Rectal smooth muscle tissue (tissue), 1 donor: Measurements from ENCODE around the gene ZNF326.
"Not testable (repeated sequence)": the region's sequence is repeated elsewhere in the genome, so short reads cannot be mapped to it uniquely, and the experiment has no call there.

Experiments used
- H3K27ac ChIP-seq: one replicate; pipeline ENCODE4 v1.7.0; 2013; ENCODE audit warnings: low read depth, low read length, inconsistent platforms
- H3K27me3 ChIP-seq: one replicate; pipeline ENCODE4 v1.7.0; 2013; ENCODE audit warnings: low read length; ENCODE audit not compliant: control insufficient read depth, insufficient read depth
- H3K36me3 ChIP-seq: one replicate; pipeline ENCODE4 v1.7.0; 2013; ENCODE audit warnings: low read length; ENCODE audit not compliant: control insufficient read depth, insufficient read depth
- H3K4me1 ChIP-seq: one replicate; pipeline ENCODE4 v1.7.0; 2013; ENCODE audit warnings: low read length; ENCODE audit not compliant: control insufficient read depth, insufficient read depth
- H3K4me3 ChIP-seq: one replicate; pipeline ENCODE4 v1.7.0; 2013; ENCODE audit warnings: low read length
- H3K9ac ChIP-seq: one replicate; pipeline ENCODE4 v1.7.0; 2013; ENCODE audit warnings: low read length

Gene ZNF326

DNA sequence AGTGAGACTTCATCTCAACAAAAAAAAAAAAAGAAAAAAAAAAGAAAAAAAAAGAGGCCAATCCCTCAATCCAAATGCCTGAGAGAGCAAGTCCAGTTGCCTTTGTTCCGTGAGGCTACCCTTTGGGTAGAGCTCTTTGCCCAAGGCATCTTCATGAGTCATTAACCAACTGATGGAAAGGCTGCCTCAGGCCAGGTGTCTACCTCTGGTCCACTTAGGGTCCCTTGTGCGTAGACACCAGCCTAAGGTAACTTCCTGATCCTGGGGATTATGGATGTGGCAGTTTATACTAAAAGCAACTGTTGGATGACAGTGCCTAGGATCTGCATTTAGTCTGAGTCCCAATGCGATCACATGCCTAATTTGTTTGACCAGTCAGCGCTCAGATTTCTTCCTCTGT is 20.7 kb upstream of the ZNF326 start:
- Histone ChIP-seq H3K9ac (no peak overlapping the region), H3K27ac (no peak overlapping the region), H3K36me3 (no peaks in the 10 kb centered on the region), H3K27me3 (no peaks in the 10 kb centered on the region), H3K4me1 (no peaks in the 10 kb centered on the region), H3K4me3 (no peak overlapping the region)

GRCh38 chr1:89974696-89975470 is 20.0 kb upstream of the ZNF326 start:
- H3K27me3 ChIP-seq, result no peaks in the 10 kb centered on the region
- H3K36me3 ChIP-seq, result no peaks in the 10 kb centered on the region
- H3K27ac ChIP-seq, result no peak overlapping the region
- no peak overlapping the region for H3K4me3 ChIP-seq
- no peaks in the 10 kb centered on the region for H3K4me1 ChIP-seq
- no peak overlapping the region for H3K9ac ChIP-seq

GRCh38 chr1:89975540-89976125 is 19.3 kb upstream of the ZNF326 start:
- Histone ChIP-seq H3K4me1 (no peaks in the 10 kb centered on the region), H3K9ac (no peak overlapping the region), H3K36me3 (no peaks in the 10 kb centered on the region), H3K27ac (no peak overlapping the region), H3K27me3 (no peaks in the 10 kb centered on the region), H3K4me3 (no peak overlapping the region)

- no peaks in the 10 kb centered on the region for H3K4me1 ChIP-seq
- no peak overlapping the region for H3K27ac ChIP-seq
- H3K27me3 ChIP-seq, result no peaks in the 10 kb centered on the region
- H3K9ac ChIP-seq, result no peak overlapping the region
- H3K36me3 ChIP-seq, result no peaks in the 10 kb centered on the region
- H3K4me3 ChIP-seq, result no peak overlapping the region
Observed at GRCh38 chr1:89978755-89979154, 16.2 kb upstream of the ZNF326 start.

- H3K4me3 ChIP-seq, result no peak overlapping the region
- H3K36me3 ChIP-seq, result no peaks in the 10 kb centered on the region
- H3K27me3 ChIP-seq, result no peaks in the 10 kb centered on the region
- H3K27ac ChIP-seq, result no peak overlapping the region
- H3K4me1 ChIP-seq, result no peaks in the 10 kb centered on the region
- no peak overlapping the region for H3K9ac ChIP-seq
Observed at GRCh38 chr1:89980605-89981004, 14.3 kb upstream of the ZNF326 start.

GRCh38 chr1:89982846-89983245 is 12.1 kb upstream of the ZNF326 start:
- not testable (repeated sequence) for H3K9ac ChIP-seq, H3K27ac ChIP-seq, H3K4me1 ChIP-seq, H3K36me3 ChIP-seq, H3K27me3 ChIP-seq, H3K4me3 ChIP-seq

DNA sequence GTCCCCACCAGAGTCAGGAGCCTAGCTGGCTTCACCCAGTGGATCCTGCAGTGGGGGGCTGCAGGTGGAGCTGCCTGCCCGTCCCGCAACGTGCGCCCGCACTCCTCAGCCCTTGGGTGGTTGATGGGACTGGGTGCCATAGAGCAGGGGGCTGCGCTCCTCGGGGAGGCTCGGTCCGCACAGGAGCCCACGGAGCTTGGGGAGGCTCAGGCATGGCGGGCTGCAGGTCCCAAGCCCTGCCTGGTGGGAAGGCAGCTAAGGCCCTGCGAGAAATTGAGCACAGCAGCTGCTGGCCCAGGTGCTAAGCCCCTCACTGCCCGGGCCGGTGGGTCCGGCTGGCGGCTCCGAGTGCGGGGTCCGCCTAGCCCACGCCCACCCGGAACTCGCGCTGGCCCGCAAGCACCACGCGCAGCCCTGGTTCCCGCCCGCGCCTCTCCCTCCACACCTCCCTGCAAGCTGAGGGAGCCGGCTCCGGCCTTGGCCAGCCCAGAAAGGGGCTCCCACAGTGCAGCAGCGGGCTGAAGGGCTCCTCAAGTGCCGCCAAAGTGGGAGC is 10.3 kb upstream of the ZNF326 start:
- H3K36me3 ChIP-seq, H3K27me3 ChIP-seq, H3K4me3 ChIP-seq, H3K4me1 ChIP-seq, H3K9ac ChIP-seq, H3K27ac ChIP-seq: not testable (repeated sequence)

DNA sequence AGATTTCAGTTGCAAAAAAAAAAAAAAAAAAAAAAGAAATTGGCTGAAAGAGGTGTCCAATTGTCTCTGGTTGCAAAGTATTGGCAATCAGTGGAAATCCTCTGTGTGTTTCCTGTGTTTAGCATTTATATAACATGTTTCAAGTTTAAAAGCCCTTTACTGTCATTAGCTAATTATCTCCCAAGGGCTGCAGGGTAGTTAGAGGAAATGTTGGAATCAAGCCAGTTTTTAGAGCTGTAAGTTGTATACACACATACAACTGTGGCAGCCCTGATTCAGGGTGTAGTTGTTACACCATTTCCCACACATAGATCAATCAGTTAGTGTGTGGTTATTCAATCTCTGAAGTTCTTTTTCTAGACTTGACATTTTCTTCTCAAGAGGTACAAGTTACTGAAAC is 8.9 kb upstream of the ZNF326 start:
- Histone ChIP-seq H3K27me3 (no peaks in the 10 kb centered on the region), H3K27ac (no peak overlapping the region), H3K4me3 (no peak overlapping the region), H3K9ac (no peak overlapping the region), H3K36me3 (no peaks in the 10 kb centered on the region), H3K4me1 (no peaks in the 10 kb centered on the region)

DNA sequence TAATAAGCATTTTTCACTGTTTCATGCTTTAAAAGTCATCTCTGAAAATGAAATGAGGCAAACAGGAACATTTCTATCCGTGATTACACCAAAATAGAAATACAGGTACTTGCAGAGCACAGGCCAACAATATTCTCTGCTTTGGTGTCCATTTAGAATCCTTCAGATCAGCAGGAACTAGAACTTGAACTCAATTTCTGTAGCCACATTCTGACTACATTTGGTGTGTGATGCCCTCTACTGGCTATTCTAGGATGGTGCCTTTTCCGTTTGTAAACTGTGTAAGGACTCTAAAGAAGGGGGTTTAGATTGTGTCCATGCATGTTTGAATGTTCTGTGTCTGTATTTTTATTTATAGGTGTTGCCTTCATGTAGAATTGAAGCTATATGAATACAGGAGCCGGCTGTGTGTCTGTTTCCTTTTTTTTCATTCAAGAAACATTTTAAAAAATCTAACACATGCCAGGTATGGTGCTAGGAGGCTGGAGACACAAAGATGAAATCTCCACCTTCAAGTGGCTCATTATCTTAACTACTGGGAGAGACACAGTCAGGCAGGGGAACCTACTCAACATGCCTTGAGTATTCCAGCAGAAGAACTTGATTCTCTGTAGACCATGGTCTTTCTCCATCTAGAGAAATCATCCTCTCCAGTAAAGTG is 7.6 kb upstream of the ZNF326 start:
- Histone ChIP-seq H3K27ac (no peak overlapping the region), H3K4me3 (no peak overlapping the region), H3K36me3 (no peaks in the 10 kb centered on the region), H3K27me3 (no peaks in the 10 kb centered on the region), H3K4me1 (no peaks in the 10 kb centered on the region), H3K9ac (no peak overlapping the region)

- H3K4me1 ChIP-seq, result no peaks in the 10 kb centered on the region
- H3K9ac ChIP-seq, result no peak overlapping the region
- H3K27me3 ChIP-seq, result no peaks in the 10 kb centered on the region
- H3K27ac ChIP-seq, result no peak overlapping the region
- H3K4me3 ChIP-seq, result no peak overlapping the region
- no peaks in the 10 kb centered on the region for H3K36me3 ChIP-seq
Observed at GRCh38 chr1:89989099-89989498, 5.8 kb upstream of the ZNF326 start.

GRCh38 chr1:89989799-89990198 is 5.1 kb upstream of the ZNF326 start:
- no peak overlapping the region for H3K4me3 ChIP-seq
- no peaks in the 10 kb centered on the region for H3K4me1 ChIP-seq
- no peaks in the 10 kb centered on the region for H3K36me3 ChIP-seq
- H3K27me3 ChIP-seq, result no peaks in the 10 kb centered on the region
- no peak overlapping the region for H3K27ac ChIP-seq
- no peak overlapping the region for H3K9ac ChIP-seq

DNA sequence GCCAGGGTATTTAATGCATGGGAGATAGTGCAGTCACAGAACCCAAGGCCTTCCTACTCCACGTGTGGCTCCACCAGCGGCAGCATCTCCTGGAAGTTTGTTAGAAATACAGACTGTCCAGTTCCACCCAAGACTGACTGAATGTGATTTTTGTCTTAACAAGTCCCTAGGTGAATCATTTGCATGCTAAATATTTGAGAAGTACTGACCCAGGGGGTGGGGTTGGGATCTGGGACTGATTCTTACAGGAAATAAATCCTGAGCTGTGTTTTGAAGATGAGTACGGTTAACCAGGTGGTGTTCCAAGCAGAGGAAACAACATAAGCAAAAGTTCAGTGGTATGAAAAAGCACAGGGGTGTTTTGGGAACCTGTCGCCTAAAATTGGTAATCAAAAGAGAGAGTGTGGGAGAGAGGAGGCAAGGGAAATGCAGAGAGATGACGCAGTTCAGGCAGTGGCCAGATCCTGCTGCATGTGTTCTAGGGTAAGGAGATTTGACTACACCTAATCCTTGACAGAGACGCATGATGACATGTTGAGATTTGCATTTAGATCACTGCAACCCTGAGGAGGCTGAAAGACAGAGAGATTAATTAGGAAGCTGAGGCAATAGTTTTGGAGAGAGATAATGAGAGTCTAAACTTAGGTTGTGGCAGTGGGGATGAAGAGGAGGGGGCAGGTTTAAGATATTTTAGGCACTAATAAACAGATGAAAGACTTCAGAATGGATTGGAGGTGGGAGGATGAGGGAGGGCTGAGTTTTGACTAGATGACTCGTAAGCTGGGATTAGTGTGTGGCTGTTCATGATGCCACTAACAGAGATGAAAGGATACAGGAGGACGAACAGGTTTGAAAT is 3.7 kb upstream of the ZNF326 start:
- no peaks in the 10 kb centered on the region for H3K27me3 ChIP-seq
- no peak overlapping the region for H3K4me3 ChIP-seq
- H3K4me1 ChIP-seq, result no peaks in the 10 kb centered on the region
- no peak overlapping the region for H3K27ac ChIP-seq
- no peaks in the 10 kb centered on the region for H3K36me3 ChIP-seq
- no peak overlapping the region for H3K9ac ChIP-seq
